Amygdala (tissue), 56 donors: ENCODE results near the gene UTP14A.
"Not testable (repeated sequence)": the region's sequence is repeated elsewhere in the genome, so short reads cannot be mapped to it uniquely, and the experiment has no call there.

Experiments
- DNase-seq, 56 donors: peaks; one replicate each; lab custom pipeline; 2025; lab: John Stamatoyannopoulos, UW

Gene UTP14A, protein sequence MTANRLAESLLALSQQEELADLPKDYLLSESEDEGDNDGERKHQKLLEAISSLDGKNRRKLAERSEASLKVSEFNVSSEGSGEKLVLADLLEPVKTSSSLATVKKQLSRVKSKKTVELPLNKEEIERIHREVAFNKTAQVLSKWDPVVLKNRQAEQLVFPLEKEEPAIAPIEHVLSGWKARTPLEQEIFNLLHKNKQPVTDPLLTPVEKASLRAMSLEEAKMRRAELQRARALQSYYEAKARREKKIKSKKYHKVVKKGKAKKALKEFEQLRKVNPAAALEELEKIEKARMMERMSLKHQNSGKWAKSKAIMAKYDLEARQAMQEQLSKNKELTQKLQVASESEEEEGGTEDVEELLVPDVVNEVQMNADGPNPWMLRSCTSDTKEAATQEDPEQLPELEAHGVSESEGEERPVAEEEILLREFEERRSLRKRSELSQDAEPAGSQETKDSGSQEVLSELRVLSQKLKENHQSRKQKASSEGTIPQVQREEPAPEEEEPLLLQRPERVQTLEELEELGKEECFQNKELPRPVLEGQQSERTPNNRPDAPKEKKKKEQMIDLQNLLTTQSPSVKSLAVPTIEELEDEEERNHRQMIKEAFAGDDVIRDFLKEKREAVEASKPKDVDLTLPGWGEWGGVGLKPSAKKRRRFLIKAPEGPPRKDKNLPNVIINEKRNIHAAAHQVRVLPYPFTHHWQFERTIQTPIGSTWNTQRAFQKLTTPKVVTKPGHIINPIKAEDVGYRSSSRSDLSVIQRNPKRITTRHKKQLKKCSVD

DNA sequence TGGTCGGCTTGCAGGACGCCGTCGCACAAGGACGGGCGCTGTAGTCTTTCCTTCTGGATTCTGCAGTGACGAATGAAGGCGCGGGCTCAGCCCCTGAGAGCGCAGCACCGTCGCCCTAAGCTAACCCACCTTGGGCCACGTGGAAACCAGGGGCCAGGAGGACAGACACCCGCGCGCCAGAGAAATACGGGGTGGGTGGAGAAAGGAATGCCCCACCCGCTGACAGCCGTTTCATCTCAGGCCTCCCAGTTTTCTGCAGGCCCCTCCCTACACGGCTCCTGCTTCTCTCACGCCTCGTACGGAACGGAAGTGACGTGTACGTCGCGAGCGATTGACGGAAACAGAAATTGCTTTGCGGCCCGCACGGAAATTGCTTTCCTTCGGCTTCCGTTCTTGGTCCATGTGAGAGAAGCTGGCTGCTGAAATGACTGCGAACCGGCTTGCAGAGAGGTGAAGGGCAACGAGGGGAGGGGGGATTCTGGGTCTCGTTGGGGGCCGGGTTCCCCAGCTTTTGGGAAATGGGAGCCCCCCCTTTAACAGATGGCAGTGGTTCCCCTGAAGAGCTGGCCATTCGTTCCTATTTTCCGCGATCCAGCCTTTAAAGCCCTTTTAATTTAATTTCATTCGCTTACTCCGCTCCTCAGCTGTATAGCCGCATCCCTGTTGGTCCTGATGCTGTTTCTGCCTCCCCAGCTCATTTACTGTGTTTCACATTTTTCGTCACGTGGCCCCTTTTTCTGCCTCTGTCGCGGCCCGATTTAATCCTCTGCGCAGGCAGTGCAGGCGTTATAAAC lies at the start of gene UTP14A:
Gene UTP14A, plus strand, starts transcription at position 378 of the 794 bp plus-strand sequence. Its CDS starts 47 bp downstream, at position 425.
- DNase-seq, result peak; percentile 0 to 88 (median 68)

DNA sequence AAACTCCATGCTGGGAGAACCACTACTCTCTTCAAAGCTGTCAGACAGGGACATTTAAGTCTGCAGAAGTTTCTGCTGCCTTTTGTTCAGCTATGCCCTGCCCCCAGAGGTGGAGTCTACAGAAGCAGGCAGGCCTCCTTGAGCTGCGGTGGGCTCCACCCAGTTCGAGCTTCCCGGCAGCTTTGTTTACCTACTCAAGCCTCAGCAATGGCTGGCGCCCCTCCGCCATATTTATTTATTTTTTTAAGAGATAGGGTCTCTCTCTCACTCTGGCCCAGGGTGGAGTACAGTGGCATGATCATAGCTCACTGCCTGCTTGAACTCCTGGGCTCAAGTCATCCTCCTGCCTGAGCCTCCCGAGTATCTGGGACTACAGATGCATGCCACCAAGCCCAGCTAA lies 46.8 kb upstream of the UTP14A start:
- not testable (repeated sequence) for DNase-seq

DNA sequence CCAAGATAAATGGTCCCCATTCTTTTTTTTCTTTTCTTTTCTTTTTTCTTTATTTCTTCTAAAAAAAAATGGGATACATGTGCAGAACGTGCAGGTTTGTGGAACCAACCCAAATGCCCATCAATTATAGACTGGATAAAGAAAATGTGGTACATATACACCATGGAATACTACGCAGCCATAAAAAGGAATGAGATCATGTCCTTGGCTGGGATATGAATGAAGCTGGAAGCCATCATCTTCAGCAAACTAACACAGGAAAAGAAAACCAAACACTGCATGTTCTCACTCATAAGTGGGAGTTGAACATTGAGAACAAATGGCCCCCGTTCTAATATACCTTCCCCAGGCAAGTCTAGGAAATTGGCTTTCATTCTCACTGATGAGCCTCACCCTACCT lies 39.6 kb upstream of the UTP14A start:
- DNase-seq, result not testable (repeated sequence)

DNA sequence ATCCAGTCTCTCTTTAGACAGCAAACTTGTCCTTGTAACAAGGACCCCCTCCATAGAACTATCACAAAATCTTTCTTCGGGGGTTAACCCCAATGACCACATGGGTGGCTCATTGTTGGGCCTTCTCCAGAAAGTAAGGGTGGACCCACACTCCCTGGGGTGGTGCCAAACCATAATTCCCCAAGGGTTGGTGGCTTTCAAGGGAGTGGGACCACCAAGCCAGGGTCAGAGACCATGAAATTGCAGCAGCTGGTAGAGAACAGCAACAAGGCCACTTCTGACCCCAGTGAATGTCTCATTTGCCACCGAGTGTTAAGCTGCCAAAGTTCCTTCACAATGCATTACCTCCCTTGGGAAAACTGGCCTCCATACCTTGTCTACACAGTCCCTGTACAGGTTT lies 33.4 kb upstream of the UTP14A start:
- DNase-seq, result no peak

DNA sequence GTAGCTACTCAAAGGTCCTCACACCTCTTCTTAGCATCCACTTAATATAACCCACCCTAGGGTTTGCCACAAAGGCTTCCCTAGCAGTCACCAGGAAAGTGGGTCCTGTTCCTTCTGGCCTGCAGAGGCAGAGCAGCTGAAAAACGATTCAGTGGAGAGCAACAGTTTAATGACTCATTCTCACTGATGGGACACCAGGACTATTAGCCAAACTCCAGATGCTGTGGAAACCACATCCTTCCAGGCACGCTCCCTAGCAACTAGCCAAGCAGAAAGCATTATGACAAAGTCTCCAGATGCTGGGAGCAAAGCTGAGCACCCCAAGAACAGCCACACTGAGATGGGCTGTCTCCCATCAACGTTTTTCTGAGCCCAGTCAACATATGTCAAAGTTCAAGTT lies 30.3 kb upstream of the UTP14A start:
- no peak for DNase-seq

DNA sequence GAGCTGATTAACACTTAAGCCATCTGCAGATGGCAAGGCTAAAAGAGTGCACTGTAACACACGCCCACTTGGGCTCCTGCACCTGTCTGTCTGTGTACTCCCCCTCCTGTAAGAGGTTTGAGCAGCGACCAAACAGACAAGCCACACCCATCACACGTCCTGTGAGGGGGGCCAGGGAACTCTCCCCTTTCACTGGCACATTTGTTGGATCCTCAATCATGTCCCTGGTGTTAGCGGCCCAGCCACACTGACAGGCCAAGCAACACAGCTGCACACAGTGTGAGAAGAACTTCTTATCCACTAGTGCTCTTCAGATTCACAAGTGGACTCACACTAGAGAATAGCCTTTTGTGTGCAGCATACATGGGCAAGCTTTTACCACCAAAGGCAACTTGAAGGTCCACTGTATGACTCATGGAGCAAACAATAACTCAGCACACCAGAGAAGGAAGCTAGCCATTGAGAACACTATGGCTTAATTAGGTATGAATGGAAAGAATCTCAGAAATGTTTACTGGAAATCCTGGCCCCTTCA lies 29.1 kb upstream of the UTP14A start:
- DNase-seq, result no peak

DNA sequence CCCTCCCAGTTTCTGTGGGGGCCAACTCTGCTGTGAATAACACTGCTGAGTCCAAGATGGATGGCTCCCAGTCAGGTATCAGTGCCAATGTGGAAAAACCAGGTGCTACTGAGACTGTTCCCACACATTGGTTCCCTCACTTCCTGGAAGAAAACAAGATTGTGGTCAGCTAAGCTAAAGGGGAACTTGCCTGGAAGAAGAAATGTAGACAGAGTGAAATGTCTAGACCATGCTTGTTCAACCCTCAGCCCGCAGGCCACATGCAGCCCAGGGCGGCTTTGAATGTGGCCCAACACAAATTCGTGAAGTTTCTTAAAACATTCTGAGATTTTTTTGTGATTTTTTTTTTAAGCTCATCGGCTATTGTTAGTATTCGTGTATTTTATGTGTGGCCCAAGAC lies 28.6 kb upstream of the UTP14A start:
- DNase-seq, result no peak

DNA sequence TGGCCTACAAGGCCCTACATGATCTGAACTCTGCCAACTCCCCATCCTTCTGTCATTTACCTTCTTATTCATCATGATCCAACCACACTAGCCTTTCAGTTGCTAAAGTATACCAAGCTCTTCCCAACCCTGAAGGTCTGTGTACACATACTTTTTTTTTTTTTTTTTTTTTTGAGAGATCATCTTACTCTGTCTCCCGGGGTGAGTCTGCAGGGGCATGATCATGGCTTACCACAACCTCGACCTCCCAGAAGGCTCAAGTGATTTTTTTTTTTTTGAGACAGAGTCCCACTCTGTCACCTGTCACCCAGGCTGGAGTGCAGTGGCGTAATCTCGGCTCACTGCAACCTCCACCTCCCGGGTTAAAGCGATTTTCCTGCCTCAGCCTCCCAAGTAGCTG lies 5.9 kb upstream of the UTP14A start:
- DNase-seq, result no peak

DNA sequence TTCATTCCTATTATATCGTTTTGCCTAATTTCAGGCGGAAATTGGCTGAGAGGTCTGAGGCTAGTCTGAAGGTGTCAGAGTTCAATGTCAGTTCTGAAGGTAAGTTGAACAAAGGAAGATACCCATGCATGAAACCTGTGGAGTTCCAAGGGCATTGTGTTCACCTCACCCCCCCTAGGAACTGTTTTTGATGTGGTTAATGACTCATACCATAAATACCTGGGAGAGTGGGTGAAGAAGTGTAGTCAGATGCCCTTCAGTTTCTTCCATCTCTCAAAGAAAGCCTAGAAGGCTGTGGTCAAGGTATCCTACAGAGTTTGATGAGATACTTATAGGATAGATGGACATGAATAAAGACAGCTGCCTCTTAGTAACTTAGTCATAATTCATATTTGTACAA lies 2.7 kb downstream of the UTP14A start:
- DNase-seq, result no peak

DNA sequence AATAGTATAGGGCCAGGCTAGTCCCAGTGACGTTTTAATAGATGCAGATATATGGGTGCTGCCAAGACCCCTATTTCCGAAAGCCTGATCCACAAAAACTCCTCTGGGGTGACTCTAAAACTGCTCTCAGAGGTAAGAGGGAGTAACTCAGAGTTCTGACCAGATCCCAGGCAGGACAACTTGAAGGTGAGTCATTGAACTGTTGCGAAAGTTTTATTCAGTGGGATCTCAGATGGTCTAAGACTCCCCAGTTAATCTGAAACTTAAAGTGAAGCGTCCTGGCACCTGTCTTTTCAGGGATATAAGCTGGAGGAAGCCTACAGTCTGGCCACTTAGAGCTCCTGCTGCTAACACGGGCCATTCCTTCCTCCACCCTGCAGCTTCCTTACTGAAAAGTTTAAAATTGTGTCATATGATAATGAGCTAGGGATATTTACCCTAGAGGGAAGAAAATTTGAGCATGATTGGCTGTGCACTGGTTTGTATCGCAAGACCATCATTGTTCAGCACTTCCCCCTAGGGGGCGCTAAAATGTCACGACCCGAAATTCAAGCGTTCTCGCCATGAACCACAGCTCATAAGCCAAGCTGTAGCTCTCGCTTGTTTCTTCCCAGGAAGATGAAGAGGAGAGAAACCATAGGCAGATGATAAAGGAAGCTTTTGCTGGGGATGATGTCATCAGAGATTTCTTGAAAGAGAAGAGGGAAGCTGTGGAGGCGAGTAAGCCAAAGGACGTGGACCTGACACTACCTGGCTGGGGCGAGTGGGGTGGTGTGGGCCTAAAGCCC lies 19.5 kb downstream of the UTP14A start:
- DNase-seq, result peak in 53 of 56 donors; percentile 0 to 79 (median 23)

DNA sequence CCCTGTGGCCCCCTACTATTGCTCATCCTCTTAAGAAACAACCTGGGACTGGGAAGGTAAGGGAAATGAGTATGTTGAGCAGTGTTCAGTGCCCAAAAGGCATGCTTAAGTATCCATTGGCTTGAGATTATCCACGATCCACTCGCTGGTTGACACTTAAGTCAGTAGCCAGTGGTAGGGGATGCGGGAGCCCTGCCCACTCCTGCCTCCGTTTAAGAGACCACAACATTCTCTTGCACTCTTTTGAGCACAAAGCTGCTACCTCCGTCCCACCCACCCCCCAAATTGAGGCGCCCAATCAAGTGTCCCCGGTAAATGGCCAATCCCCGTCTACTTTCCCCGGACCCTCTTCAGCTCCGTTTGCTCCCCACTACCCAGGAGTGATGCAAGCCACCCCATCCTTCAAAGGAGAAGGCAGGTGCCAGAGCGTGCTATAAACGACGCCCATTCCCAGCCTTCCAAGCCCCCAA lies 25.0 kb downstream of the UTP14A start:
- peak in 1 of 56 donors; percentile 0 for DNase-seq

DNA sequence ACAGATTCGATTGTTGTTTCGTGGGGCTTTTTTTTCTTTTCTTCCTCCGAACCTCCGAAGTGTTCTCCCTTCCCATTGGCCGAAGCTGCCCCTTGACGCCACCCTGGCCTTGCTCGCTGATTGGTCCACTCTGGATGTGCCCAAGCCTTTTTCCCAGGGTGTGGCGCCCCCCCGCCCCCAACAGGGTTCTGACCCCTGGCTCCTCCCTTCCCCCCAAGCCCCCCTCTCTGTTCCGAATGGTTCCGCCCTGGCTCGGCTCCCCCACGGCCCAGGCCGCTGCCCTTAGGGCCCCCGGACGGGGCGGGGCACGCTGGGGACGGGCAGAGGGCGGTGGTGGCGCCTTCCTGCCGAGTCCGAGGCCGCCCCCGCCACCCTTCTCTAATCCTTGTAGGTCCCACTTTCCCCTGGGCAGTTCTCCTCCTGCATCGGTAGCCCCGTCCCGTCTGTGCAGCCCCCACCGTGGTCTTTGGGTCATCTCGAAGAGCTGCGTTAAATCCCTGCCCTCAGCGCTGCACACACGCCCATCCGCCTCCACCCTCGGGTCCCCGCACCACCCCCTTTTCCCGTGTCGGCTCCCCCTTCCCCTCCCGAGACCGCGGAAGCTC lies 25.5 kb downstream of the UTP14A start:
- peak; percentile 19 to 93 (median 80) for DNase-seq

DNA sequence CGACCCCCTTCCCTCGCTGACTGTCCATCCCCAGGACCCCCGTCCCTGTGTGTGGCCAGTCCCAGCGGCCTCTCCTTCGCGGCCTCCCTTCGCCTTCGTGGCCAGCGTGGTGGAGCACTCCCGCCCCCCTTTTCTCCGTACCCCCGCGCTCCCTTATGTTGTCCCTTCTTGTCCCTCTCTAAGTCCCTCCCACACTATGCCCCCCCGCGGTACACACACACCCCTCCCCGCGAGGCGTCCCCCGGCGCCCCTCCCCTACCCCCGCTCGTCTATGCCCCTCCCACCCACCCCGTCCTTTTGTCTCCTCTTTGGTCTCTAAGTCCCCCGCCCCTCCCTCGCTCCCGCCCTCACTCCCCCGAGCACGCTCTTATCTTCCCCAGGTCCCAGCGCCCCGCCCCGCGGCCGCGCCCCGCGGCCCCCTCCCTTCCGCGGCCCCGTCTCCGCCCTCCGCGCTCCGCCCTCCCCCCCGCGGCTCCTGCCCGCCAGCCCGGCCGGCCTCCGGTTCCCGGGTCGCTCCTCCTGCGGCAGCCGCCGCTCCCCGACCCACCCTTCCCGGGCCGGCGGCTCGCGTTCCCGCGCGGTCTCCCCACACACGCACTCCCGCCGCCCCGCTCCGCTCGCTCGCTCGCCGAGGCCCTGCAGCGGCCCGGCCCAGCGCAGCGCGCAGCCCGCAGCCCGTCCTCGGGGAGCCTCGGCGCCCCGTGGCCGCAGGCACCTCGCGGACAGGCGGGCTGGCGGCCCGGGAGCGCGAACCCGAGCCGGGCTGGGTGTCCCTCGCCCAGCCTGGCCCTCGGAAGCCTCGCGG lies 26.3 kb downstream of the UTP14A start:
- peak; percentile 2 to 91 (median 75) for DNase-seq

DNA sequence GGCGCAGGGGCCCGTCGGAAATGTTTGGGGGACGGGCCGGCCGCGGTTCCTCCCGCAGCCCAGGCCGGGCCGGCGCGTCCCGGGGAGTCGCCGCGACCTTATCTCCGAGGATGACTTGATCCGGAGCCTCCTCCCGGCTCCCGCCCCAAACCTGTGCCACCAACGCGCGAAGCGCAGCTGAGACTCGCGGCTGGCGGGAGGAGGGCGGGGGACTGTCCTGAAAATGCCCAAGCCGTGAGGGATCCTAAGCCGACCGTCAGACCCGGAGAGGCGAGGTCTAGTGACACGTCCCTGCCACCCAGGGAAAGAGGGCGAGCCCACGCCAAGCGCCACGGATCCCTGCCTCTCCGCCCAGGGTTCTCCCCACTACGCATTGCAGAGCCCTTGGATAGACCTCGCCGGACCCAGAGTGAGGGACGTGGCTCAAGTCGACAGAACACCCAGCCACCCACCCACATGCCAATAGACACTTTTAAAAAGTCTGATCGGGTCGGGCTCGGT lies 26.9 kb downstream of the UTP14A start:
- DNase-seq, result peak in 14 of 56 donors; percentile 1 to 25 (median 3)

DNA sequence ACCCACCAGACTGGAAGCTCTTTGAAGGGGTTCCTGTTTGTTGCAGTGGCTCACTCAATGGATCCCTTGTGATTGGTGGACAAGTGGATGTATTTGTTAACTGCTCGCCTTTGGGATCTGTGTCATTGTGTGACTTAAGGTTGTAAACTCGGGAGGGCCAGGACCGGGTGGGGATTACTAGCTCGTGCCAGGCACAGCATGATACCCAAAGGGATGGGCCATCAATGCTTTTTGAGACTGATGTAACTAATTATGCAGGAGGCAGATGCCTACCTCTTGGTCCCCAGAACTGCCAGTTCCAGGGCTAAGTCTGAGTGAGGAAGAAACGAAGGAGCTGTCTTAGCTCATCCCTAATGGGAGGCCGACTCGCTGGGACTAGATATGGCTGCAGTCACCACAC lies 27.7 kb downstream of the UTP14A start:
- DNase-seq, result peak in 10 of 56 donors; percentile 0 to 41 (median 6)

DNA sequence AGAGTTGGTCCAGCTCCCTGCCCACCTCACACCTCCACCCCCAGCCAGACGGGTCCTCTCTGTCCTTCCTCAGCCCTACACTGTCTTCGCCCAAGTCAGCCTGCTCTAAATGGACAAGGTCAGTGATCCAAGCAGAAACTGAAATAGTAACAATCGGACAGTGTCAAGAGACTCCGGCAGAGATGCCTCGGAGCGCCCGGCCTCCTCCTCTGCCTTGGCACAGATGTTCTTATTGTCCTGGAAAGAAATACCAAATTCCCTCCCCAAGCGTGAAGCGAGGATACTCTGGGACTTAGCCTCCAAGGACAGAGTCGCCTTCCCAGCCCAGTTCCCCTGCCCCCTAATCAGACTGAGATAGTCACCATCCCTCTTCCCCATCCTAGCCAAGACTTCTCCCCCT lies 28.5 kb downstream of the UTP14A start:
- peak in 16 of 56 donors; percentile 0 to 36 (median 6) for DNase-seq

DNA sequence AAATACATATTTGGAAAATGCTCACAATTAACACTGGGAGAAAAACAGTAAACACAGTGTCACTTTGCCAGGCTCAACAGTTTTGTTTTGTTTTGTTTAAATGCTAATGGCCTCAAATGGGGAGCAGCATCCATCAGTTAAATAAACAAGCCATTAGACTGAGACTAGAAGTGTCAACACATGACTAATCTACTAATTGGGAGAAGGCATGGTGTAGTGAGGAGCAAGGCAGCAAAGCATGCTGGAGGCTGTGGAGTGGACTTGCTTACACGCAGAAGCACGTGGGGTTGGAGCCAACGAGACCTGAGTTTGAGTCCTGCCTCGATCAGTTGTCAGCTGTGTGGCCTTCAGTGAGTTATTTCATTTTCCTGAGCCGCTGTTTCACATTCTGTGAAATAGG lies 29.0 kb downstream of the UTP14A start:
- DNase-seq, result no peak

DNA sequence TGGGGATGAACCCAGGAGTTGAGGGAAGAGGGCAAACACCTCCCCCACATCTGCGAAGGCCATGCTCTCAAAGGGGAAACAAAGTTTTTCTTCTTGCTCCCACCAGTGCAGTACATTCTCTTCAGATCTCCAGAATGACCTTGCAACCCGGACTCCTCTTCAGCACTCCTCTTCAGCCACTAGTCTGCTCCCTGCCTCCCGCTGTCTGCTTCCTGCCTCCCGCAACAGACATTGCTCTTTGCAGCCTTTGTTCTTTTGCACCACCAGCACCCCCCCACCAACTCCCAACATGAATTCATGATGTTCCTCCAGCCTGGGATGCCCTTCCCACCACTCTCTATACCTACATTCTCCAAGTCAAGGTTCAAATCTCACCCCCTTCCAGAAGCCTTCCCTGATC lies 32.1 kb downstream of the UTP14A start:
- peak in 6 of 56 donors; percentile 0 to 12 (median 2) for DNase-seq
